ENCODE measurements around the gene PCDHB8. TPM values are rescaled to one million over a fixed set of nuclear protein-coding genes. Genes with fewer than 3 reads are reported as not detected.
"Not testable (repeated sequence)": the region's sequence is repeated elsewhere in the genome, so short reads cannot be mapped to it uniquely, and the experiment has no call there.

Gene PCDHB8
- total RNA-seq, result under 0.01 TPM in 2 replicates

DNA sequence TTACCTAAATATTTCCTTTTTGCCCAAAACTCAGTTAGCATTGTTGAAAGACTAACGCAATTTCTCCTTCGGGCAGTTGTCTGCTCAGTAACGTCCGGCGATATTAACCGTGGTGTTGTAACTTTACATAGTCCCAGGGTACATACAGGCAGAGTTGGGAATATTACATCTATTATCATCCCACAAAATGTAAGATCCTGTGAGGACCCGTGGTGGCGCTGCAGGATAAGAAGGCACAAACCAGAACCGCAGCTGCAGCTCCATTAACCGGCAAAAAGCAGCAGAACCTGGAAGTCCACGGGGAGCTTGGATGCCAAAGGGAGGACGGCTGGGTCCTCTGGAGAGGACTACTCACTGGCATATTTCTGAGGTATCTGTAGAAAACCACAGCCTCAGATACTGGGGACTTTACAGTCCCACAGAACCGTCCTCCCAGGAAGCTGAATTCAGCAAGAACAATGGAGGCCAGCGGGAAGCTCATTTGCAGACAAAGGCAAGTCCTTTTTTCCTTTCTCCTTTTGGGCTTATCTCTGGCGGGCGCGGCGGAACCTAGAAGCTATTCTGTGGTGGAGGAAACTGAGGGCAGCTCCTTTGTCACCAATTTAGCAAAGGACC lies at the start of gene PCDHB8:
PCDHB8 (plus strand) TSS at position 214 of the 615 bp plus-strand sequence; CDS start at position 459, 245 bp downstream.
- H3K4me3 ChIP-seq (ENCODE audit: low read depth, low read length); DNase-seq (ENCODE audit: low read depth): not testable (repeated sequence)

DNA sequence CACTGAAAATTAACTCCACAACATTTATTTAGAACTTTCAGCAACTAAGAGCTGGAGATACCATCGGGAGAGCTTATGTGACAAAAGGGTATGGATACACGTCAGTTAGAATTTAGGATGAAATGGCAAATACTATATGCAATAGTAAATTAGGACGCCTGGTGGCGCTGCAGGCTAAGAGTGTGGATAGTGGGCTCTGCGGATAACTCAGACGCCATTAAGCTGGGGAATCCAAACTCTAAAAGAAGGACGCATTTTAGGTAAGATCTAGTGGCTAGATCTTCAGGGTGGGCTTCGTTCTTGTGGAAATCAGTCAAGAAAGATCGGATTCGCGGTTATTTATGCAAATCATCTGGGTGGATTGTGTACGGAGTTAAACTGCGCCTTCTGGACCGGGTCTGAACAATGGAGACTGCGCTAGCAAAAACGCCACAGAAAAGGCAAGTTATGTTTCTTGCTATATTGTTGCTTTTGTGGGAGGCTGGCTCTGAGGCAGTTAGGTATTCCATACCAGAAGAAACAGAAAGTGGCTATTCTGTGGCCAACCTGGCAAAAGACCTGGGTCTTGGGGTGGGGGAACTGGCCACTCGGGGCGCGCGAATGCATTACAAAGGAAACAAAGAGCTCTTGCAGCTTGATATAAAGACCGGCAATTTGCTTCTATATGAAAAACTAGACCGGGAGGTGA lies 42.4 kb upstream of the PCDHB8 start, which contains the start of gene PCDHB5:
PCDHB5 (plus strand) TSS at position 177 of the 688 bp plus-strand sequence; CDS start at position 406, 229 bp downstream.
- TF ChIP-seq, protein P1, sequence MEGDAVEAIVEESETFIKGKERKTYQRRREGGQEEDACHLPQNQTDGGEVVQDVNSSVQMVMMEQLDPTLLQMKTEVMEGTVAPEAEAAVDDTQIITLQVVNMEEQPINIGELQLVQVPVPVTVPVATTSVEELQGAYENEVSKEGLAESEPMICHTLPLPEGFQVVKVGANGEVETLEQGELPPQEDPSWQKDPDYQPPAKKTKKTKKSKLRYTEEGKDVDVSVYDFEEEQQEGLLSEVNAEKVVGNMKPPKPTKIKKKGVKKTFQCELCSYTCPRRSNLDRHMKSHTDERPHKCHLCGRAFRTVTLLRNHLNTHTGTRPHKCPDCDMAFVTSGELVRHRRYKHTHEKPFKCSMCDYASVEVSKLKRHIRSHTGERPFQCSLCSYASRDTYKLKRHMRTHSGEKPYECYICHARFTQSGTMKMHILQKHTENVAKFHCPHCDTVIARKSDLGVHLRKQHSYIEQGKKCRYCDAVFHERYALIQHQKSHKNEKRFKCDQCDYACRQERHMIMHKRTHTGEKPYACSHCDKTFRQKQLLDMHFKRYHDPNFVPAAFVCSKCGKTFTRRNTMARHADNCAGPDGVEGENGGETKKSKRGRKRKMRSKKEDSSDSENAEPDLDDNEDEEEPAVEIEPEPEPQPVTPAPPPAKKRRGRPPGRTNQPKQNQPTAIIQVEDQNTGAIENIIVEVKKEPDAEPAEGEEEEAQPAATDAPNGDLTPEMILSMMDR (IDR thresholded peaks at IDR 0.05; ENCODE audit: insufficient read depth, low read depth, low read length), result peak; percentile 36
- H3K4me3 ChIP-seq (ENCODE audit: low read depth, low read length), result peak within 1 kb of the TSS; percentile 38
- peak; percentile 4 for DNase-seq (ENCODE audit: low read depth)

DNA sequence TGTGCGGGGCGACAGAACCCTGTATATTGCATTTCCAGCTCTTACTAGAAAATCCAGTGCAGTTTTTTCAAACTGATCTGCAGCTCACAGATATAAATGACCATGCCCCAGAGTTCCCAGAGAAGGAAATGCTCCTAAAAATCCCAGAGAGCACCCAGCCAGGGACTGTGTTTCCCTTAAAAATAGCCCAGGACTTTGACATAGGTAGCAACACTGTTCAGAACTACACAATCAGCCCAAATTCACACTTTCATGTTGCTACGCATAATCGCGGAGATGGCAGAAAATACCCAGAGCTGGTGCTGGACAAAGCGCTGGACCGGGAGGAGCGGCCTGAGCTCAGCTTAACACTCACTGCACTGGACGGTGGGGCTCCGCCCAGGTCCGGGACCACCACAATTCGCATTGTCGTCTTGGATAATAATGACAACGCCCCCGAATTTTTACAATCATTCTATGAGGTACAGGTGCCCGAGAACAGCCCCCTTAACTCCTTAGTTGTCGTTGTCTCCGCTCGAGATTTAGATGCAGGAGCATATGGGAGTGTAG lies 41.8 kb upstream of the PCDHB8 start:
- peak overlapping the region; percentile 38 for H3K4me3 ChIP-seq (ENCODE audit: low read depth, low read length)
- TF ChIP-seq, protein P1 (IDR thresholded peaks at IDR 0.05; ENCODE audit: insufficient read depth, low read depth, low read length), result no peak
- DNase-seq (ENCODE audit: low read depth), result no peak

DNA sequence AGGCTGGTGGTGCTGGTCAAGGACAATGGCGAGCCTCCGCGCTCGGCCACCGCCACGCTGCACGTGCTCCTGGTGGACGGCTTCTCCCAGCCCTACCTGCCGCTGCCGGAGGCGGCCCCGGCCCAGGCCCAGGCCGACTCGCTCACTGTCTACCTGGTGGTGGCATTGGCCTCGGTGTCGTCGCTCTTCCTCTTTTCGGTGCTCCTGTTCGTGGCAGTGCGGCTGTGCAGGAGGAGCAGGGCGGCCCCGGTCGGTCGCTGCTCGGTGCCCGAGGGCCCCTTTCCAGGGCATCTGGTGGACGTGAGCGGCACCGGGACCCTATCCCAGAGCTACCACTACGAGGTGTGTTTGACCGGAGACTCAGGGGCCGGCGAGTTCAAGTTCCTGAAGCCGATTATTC lies 40.2 kb upstream of the PCDHB8 start:
- not testable (repeated sequence) for DNase-seq (ENCODE audit: low read depth); H3K4me3 ChIP-seq (ENCODE audit: low read depth, low read length)

DNA sequence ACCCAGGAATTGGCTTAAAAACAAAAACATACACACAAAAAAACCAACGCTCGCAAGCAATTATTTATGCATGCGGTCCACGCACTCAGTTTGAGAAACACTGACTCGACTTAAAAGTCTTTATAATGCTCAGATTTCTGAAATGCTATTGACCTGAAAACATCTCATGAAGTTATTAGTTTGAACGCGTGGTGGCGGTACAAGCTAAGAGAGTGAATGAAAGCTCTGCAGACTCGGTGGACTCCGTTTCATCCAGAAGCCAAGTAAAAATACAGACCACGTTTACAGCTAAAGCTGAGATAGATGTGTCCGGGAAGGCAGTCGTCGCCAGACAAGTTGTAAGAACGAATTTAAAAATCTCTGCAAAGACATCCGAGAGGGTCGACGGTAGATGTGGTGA lies 27.8 kb upstream of the PCDHB8 start, which contains the start of gene PCDHB6:
PCDHB6 (plus strand) TSS at position 246 of the 400 bp plus-strand sequence. CDS start 201 bp downstream, outside the sequence.
- no peak within 1 kb of the TSS for H3K4me3 ChIP-seq (ENCODE audit: low read depth, low read length)
- DNase-seq (ENCODE audit: low read depth), result peak; percentile 7
- TF ChIP-seq, protein P1 (IDR thresholded peaks at IDR 0.05; ENCODE audit: insufficient read depth, low read depth, low read length), result peak; percentile 21

DNA sequence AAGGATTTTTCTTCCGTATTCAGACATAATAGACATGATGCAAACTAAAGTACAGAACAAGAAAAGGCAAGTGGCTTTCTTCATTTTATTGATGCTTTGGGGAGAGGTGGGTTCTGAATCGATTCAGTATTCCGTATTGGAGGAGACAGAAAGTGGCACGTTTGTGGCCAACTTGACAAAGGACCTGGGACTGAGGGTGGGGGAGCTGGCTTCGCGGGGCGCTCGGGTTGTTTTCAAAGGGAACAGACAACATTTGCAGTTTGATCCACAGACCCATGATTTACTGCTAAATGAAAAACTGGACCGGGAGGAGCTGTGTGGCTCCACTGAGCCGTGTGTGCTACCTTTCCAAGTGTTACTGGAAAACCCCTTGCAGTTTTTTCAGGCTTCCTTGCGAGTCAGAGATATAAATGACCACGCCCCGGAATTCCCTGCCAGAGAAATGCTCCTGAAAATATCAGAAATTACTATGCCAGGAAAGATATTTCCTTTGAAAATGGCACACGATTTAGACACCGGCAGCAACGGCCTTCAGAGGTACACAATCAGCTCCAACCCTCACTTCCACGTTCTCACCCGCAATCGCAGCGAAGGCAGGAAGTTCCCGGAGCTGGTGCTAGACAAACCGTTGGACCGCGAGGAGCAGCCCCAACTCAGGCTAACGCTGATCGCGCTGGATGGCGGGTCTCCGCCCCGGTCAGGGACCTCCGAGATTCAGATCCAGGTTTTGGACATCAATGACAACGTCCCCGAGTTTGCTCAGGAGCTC lies 27.2 kb upstream of the PCDHB8 start:
- TF ChIP-seq, protein P1 (IDR thresholded peaks at IDR 0.05; ENCODE audit: insufficient read depth, low read depth, low read length), result no peak
- DNase-seq (ENCODE audit: low read depth), result no peak
- no peak overlapping the region for H3K4me3 ChIP-seq (ENCODE audit: low read depth, low read length)

DNA sequence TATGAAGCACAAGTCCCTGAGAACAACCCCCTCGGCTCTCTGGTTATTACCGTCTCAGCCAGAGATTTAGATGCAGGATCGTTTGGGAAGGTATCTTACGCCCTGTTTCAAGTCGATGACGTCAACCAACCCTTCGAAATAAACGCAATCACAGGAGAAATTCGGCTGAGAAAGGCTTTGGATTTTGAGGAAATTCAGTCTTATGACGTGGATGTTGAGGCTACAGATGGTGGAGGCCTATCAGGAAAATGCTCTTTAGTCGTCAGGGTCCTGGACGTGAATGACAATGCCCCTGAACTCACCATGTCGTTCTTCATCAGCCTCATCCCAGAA lies 26.6 kb upstream of the PCDHB8 start:
- TF ChIP-seq, protein P1 (IDR thresholded peaks at IDR 0.05; ENCODE audit: insufficient read depth, low read depth, low read length), result no peak
- H3K4me3 ChIP-seq (ENCODE audit: low read depth, low read length), result no peak overlapping the region
- DNase-seq (ENCODE audit: low read depth), result no peak

DNA sequence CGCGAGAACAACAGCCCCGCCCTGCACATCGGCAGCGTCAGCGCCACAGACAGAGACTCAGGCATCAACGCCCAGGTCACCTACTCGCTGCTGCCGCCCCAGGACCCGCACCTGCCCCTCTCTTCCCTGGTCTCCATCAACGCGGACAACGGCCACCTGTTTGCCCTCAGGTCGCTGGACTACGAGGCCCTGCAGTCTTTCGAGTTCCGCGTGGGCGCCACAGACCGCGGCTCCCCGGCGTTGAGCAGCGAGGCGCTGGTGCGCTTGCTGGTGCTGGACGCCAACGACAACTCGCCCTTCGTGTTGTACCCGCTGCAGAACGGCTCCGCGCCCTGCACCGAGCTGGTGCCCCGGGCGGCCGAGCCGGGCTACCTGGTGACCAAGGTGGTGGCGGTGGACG lies 26.0 kb upstream of the PCDHB8 start:
- not testable (repeated sequence) for DNase-seq (ENCODE audit: low read depth)

DNA sequence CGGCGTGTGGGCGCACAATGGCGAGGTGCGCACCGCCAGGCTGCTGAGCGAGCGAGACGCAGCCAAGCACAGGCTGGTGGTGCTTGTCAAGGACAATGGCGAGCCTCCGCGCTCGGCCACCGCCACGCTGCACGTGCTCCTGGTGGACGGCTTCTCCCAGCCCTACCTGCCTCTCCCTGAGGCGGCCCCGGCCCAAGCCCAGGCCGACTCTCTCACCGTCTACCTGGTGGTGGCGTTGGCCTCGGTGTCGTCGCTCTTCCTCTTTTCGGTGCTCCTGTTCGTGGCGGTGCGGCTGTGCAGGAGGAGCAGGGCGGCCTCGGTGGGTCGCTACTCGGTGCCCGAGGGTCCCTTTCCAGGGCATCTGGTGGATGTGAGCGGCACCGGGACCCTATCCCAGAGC lies 25.5 kb upstream of the PCDHB8 start:
- not testable (repeated sequence) for DNase-seq (ENCODE audit: low read depth); H3K4me3 ChIP-seq (ENCODE audit: low read depth, low read length)

More for the DNA sequence above, 26.0 kb upstream of the PCDHB8 start:
- H3K4me3 ChIP-seq (ENCODE audit: low read depth, low read length), result not testable (repeated sequence)
